Tibial nerve (tissue), 4 donors: ENCODE data around the gene CD300LF. TPM values are rescaled to one million over a fixed set of nuclear protein-coding genes. Genes with fewer than 3 reads are reported as not detected.

Experiments used
- DNase-seq, 2 donors: peaks; one replicate each; pipeline ENCODE4 v3.0.0-alpha.2; 2019; ENCODE audit warnings: low spot score in 2 of 2
- H3K27ac ChIP-seq, 4 donors: fragments of 200-600 bp; sonication (generic) in 3 of 4; one replicate each; pipeline ENCODE4 v1.5.1; 2017 to 2019; ENCODE audit warnings: mild to moderate bottlenecking in 1 of 4
- H3K27me3 ChIP-seq, 2 donors: fragments of 200-600 bp; sonication (generic) in 1 of 2; one replicate each; pipeline versions ENCODE4 v1.5.1 to v1.6.0; 2017 to 2019
- H3K36me3 ChIP-seq, 3 donors: fragments of 200-600 bp; sonication (generic); one replicate each; pipeline ENCODE4 v1.5.1; 2018 to 2019
- H3K4me1 ChIP-seq, 4 donors: fragments of 200-600 bp; sonication (generic) in 3 of 4; one replicate each; pipeline ENCODE4 v1.5.1; 2017 to 2019
- H3K4me3 ChIP-seq, 4 donors: fragments of 200-600 bp; sonication (generic) in 3 of 4; one replicate each; pipeline ENCODE4 v1.5.1; 2017 to 2019; ENCODE audit warnings: mild to moderate bottlenecking in 1 of 4, moderate library complexity in 1 of 4
- H3K9me3 ChIP-seq, 4 donors: fragments of 200-600 bp; sonication (generic) in 3 of 4; one replicate each; pipeline ENCODE4 v1.5.1; 2017 to 2019
- EP300 ChIP-seq, 2 donors: sonication (generic); formaldehyde crosslinking; IDR thresholded peaks; one replicate each; pipeline ENCODE4 v1.6.1; 2017; ENCODE audit warnings: antibody characterized with exemption in 2 of 2, mild to moderate bottlenecking in 1 of 2
- POLR2A ChIP-seq, 2 donors: fragments of 450-650 bp; IDR thresholded peaks; one replicate each; pipeline ENCODE4 v1.6.1; 2017; ENCODE audit warnings: antibody characterized with exemption in 2 of 2, mild to moderate bottlenecking in 2 of 2, moderate library complexity in 2 of 2
- WGBS, 2 donors: methylation state at CpG; one replicate each; pipeline ENCODE4 v1.1.5; 2018; 5-methylcytosine and 5-hydroxymethylcytosine counted together
- total RNA-seq, 4 donors: library from RNA; depleted of rRNA; stranded (reverse); fragments of >200 nt; gene quantifications; one replicate each; pipeline ENCODE4 v1.1.0, GENCODE V29; 2016
- TF ChIP-seq, protein P1 (sequence below), 5 experiments: fragments of 200-600 bp in 3 of 5; fragments of 450-650 bp in 2 of 5; sonication (generic) in 3 of 5; IDR thresholded peaks; one replicate each; pipeline ENCODE4 v1.5.1; 2016 to 2019; ENCODE audit warnings: antibody characterized with exemption in 5 of 5, mild to moderate bottlenecking in 3 of 5, moderate library complexity in 2 of 5

Gene CD300LF
- total RNA-seq, 4 donors from 2014 or later = 2.1 TPM; not detected in 3

DNA sequence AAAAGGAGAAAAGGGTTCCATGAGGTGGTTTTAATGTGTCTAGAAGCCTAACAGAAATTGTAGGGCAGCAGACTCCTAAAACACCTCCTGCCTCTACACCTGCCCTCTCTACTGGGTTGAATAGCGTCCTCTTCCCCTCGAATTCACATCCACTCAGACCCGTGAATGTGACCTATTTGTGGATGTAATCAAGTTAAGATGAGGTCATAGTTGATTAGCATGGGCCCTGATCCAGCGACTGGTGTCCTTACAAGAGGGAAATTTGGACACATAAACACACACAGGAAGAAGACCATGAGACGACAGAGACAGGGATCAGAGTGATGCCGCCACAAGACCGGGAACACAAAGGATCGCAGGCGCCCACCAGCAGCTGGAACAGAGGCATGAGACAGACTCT, 13.5 kb downstream of the CD300LF start:
- TF ChIP-seq POLR2A (IDR thresholded peaks at IDR 0.05) = no peak
- no peak for TF ChIP-seq EP300 (IDR thresholded peaks at IDR 0.05)
- TF ChIP-seq, protein P1, sequence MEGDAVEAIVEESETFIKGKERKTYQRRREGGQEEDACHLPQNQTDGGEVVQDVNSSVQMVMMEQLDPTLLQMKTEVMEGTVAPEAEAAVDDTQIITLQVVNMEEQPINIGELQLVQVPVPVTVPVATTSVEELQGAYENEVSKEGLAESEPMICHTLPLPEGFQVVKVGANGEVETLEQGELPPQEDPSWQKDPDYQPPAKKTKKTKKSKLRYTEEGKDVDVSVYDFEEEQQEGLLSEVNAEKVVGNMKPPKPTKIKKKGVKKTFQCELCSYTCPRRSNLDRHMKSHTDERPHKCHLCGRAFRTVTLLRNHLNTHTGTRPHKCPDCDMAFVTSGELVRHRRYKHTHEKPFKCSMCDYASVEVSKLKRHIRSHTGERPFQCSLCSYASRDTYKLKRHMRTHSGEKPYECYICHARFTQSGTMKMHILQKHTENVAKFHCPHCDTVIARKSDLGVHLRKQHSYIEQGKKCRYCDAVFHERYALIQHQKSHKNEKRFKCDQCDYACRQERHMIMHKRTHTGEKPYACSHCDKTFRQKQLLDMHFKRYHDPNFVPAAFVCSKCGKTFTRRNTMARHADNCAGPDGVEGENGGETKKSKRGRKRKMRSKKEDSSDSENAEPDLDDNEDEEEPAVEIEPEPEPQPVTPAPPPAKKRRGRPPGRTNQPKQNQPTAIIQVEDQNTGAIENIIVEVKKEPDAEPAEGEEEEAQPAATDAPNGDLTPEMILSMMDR (IDR thresholded peaks at IDR 0.05) = no peak
- Histone ChIP-seq H3K4me1 (no peaks in the 10 kb centered on the region), H3K36me3 (no peaks in the 10 kb centered on the region), H3K27ac (no peak overlapping the region), H3K9me3 (no peaks in the 10 kb centered on the region), H3K27me3 (no peaks in the 10 kb centered on the region), H3K4me3 (no peak overlapping the region)
- 65 to 75% methylated on average over 9 of the region's 9 CpGs for WGBS, 2 donors
- no peak for DNase-seq

DNA sequence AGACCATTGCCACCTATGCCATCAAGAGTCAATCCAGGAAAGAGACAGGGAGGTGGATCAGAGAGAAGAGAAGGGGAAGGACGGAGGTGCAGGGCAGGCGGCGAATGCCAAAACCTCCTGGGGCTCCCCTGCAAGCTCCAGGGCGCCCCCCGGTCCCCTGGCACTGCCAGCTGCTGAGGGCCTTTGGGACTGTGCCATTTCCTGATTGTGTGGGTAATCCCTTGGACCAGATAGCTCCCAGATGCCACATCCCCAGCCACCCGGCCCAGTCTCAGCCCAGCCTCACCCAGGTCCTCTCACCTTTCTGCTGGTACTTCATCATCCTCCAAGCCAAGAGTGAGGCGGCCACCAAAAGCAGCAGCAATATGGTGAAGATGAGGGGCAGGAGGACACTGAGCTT, 14.7 kb downstream of the CD300LF start:
- Histone ChIP-seq H3K4me3 (no peak overlapping the region), H3K27me3 (no peaks in the 10 kb centered on the region)
- WGBS, 2 donors = 92% methylated on average over 7 of the region's 7 CpGs

DNA sequence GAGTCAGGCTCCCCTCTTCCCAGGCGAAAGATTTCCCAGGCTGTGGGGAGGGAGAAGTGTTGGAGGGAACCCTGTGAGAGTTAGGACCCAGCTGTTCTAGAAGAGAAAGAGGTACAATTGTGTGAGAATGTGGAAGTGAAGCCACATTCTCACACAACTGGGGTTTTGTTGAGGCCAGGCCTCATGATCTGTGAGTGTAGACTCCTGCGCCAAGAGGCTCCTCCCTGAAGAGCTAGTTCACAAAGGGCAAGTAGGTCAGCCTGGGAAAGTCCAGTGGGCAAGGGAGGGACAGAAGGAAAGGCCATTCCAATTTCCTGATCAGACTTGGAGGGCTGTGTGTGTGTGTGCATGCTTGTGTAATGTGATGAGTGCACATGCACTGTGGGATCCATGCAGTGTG, 15.2 kb downstream of the CD300LF start:
- no peak for DNase-seq
- H3K27me3 ChIP-seq = no peaks in the 10 kb centered on the region
- no peak overlapping the region for H3K4me3 ChIP-seq
- H3K36me3 ChIP-seq = no peaks in the 10 kb centered on the region
- no peak for TF ChIP-seq POLR2A (IDR thresholded peaks at IDR 0.05)
- TF ChIP-seq EP300 (IDR thresholded peaks at IDR 0.05) = no peak
- TF ChIP-seq, protein P1 (IDR thresholded peaks at IDR 0.05) = no peak
- no peak overlapping the region for H3K27ac ChIP-seq
- 40 to 52% methylated on average over 2 of the region's 2 CpGs for WGBS, 2 donors
- no peaks in the 10 kb centered on the region for H3K4me1 ChIP-seq
- H3K9me3 ChIP-seq = no peaks in the 10 kb centered on the region

More for the DNA sequence above, 14.7 kb downstream of the CD300LF start:
- Histone ChIP-seq H3K27ac (no peak overlapping the region), H3K4me1 (no peaks in the 10 kb centered on the region), H3K9me3 (no peaks in the 10 kb centered on the region), H3K36me3 (no peaks in the 10 kb centered on the region)
- TF ChIP-seq, protein P1 (IDR thresholded peaks at IDR 0.05) = no peak
- no peak for TF ChIP-seq EP300 (IDR thresholded peaks at IDR 0.05)
- TF ChIP-seq POLR2A (IDR thresholded peaks at IDR 0.05) = no peak
- DNase-seq = no peak

DNA sequence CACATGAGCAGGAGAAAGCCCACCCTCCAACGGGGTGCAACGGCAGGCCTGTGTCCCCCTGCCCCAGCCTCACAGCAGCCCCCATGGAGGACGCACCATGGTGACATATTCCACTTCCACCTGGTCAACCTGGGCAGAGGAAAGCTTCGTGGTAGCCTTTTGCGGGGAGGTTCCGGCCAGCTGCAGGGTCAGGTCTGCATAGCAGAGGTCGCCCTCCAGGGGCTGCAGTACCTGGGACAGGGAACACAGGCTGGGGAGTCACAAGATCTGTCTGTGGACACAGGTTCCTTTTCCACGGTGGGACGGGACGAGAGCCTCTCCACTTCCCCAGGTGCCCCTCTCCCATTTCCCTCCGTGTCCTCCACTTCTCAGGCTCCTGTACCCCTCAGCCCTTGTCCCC, 17.1 kb downstream of the CD300LF start:
- Histone ChIP-seq H3K27ac (no peak overlapping the region), H3K4me1 (no peaks in the 10 kb centered on the region), H3K27me3 (no peaks in the 10 kb centered on the region), H3K4me3 (no peak overlapping the region), H3K9me3 (no peaks in the 10 kb centered on the region), H3K36me3 (no peaks in the 10 kb centered on the region)
- no peak for DNase-seq
- WGBS, 2 donors = 79 to 85% methylated on average over 11 of the region's 11 CpGs
- TF ChIP-seq, protein P1 (IDR thresholded peaks at IDR 0.05) = no peak
- TF ChIP-seq POLR2A (IDR thresholded peaks at IDR 0.05) = no peak
- no peak for TF ChIP-seq EP300 (IDR thresholded peaks at IDR 0.05)

DNA sequence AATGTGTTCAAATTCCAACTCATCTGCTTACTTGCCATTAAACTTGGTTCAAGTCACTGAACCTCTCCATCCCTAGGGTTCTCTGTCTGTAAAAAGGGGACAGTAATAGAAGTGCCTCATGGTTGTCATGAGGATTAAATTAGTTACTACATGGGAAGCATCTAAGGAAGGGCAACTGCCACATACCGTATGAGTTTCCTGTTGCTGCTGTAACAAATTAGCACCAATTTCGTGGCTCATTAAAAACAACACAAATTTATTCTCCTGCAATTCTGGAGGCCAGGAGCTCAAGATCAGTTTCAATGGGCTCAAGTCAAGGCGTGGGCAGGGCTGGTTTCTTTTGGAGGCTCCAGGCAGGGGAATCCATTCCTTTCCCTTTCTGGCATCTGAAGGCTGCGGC, 18.6 kb downstream of the CD300LF start:
- Histone ChIP-seq H3K4me1 (no peaks in the 10 kb centered on the region), H3K27ac (no peak overlapping the region), H3K9me3 (no peaks in the 10 kb centered on the region), H3K27me3 (no peaks in the 10 kb centered on the region), H3K4me3 (no peak overlapping the region), H3K36me3 (no peaks in the 10 kb centered on the region)
- 72 to 78% methylated on average over 4 of the region's 4 CpGs for WGBS, 2 donors
- DNase-seq = no peak
- TF ChIP-seq, protein P1 (IDR thresholded peaks at IDR 0.05) = no peak
- TF ChIP-seq EP300 (IDR thresholded peaks at IDR 0.05) (no peak), POLR2A (IDR thresholded peaks at IDR 0.05) (no peak)
